Measurements from ENCODE around the gene GALNT12. TPM values are rescaled to one million over a fixed set of nuclear protein-coding genes. Genes with fewer than 3 reads are reported as not detected.
A peak's percentile ranks its signal among the peaks of the same experiment; 100 is the strongest.

GALNT12 gene
- total RNA-seq, 1 donor from 2014 or later: 10.2 TPM

DNA sequence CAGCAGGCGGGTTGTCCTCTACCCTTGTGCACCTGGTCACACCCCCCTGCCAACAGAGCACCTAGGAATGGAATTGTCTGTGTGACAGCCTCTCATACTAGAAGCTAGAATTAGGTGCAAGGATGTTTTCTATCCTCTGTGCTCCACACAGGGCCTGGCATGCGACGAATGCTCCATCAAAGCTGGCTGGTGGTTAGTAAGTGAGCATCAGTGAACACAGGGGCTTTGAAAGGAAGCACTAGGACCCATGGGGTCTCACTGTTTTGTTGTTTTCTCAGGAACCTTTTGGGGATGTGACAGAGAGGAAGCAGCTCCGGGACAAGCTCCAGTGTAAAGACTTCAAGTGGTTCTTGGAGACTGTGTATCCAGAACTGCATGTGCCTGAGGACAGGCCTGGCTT lies 32.3 kb downstream of the GALNT12 start:
- H3K36me3 ChIP-seq (ENCODE audit: control insufficient read depth, insufficient read depth, low read length): no peaks in the 10 kb centered on the region
- no peak overlapping the region for H3K4me3 ChIP-seq (ENCODE audit: low read depth, low read length)
- DNase-seq (ENCODE audit: low read depth): no peak
- H3K27me3 ChIP-seq (ENCODE audit: control insufficient read depth, insufficient read depth, low read length): no peaks in the 10 kb centered on the region
- no peak for TF ChIP-seq CTCF (IDR thresholded peaks at IDR 0.05; ENCODE audit: insufficient read depth, low read length, poor library complexity, severe bottlenecking)

DNA sequence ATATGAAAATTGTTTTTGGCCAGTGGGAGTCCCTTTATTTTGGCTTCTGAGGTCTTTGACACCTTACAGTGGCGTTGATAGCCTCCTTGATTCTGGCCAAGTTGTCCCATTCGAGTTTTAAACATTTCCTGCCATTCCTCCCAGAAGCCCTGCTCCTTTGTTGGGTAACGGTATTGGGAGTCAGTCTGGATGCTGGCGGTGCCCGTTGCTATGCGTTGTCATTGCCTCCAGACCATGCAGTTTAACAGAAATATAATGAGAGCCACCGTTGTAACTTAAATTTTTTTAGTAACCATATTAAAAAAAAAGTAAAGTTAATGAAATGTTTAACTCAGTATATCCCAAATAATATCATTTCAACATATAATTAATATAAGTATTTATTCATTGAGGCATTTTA lies 35.0 kb downstream of the GALNT12 start:
- DNase-seq (ENCODE audit: low read depth): no peak
- Histone ChIP-seq H3K27me3 (ENCODE audit: control insufficient read depth, insufficient read depth, low read length) (no peaks in the 10 kb centered on the region), H3K36me3 (ENCODE audit: control insufficient read depth, insufficient read depth, low read length) (no peaks in the 10 kb centered on the region), H3K4me3 (ENCODE audit: low read depth, low read length) (no peak overlapping the region)
- no peak for TF ChIP-seq CTCF (IDR thresholded peaks at IDR 0.05; ENCODE audit: insufficient read depth, low read length, poor library complexity, severe bottlenecking)

- no peak for TF ChIP-seq CTCF (IDR thresholded peaks at IDR 0.05; ENCODE audit: insufficient read depth, low read length, poor library complexity, severe bottlenecking)
- Histone ChIP-seq H3K36me3 (ENCODE audit: control insufficient read depth, insufficient read depth, low read length) (no peaks in the 10 kb centered on the region), H3K4me3 (ENCODE audit: low read depth, low read length) (no peak overlapping the region)
These were observed 38.6 kb downstream of the GALNT12 start for GRCh38 chr9:98846081-98846480.

GRCh38 chr9:98846879-98847278 lies 39.4 kb downstream of the GALNT12 start:
- DNase-seq (ENCODE audit: low read depth): no peak
- Histone ChIP-seq H3K4me3 (ENCODE audit: low read depth, low read length) (no peak overlapping the region), H3K36me3 (ENCODE audit: control insufficient read depth, insufficient read depth, low read length) (no peaks in the 10 kb centered on the region), H3K27me3 (ENCODE audit: control insufficient read depth, insufficient read depth, low read length) (no peaks in the 10 kb centered on the region)
- no peak for TF ChIP-seq CTCF (IDR thresholded peaks at IDR 0.05; ENCODE audit: insufficient read depth, low read length, poor library complexity, severe bottlenecking)

More at GRCh38 chr9:98846081-98846480, 38.6 kb downstream of the GALNT12 start:
- DNase-seq (ENCODE audit: low read depth): no peak
- no peaks in the 10 kb centered on the region for H3K27me3 ChIP-seq (ENCODE audit: control insufficient read depth, insufficient read depth, low read length)

GRCh38 chr9:98848450-98849149 lies 41.1 kb downstream of the GALNT12 start:
- Histone ChIP-seq H3K4me3 (ENCODE audit: low read depth, low read length) (no peak overlapping the region), H3K27me3 (ENCODE audit: control insufficient read depth, insufficient read depth, low read length) (no peaks in the 10 kb centered on the region), H3K36me3 (ENCODE audit: control insufficient read depth, insufficient read depth, low read length) (no peaks in the 10 kb centered on the region)
- DNase-seq (ENCODE audit: low read depth): peak; percentile 93
- peak; percentile 94 for TF ChIP-seq CTCF (IDR thresholded peaks at IDR 0.05; ENCODE audit: insufficient read depth, low read length, poor library complexity, severe bottlenecking)

- Histone ChIP-seq H3K4me3 (ENCODE audit: low read depth, low read length) (no peak overlapping the region), H3K36me3 (ENCODE audit: control insufficient read depth, insufficient read depth, low read length) (no peaks in the 10 kb centered on the region), H3K27me3 (ENCODE audit: control insufficient read depth, insufficient read depth, low read length) (no peaks in the 10 kb centered on the region)
- DNase-seq (ENCODE audit: low read depth): no peak
- TF ChIP-seq CTCF (IDR thresholded peaks at IDR 0.05; ENCODE audit: insufficient read depth, low read length, poor library complexity, severe bottlenecking): no peak
These were observed 42.1 kb downstream of the GALNT12 start for GRCh38 chr9:98849563-98849962.
